ENCODE measurements around the gene GRID2. TPM values are rescaled to one million over a fixed set of nuclear protein-coding genes. Genes with fewer than 3 reads are reported as not detected.

Gene GRID2
- total and polyA plus RNA-seq, 10 of the 15 experiments (the other 5 are each of a cell fraction or from before 2014, with no cell fraction given), result not detected

DNA sequence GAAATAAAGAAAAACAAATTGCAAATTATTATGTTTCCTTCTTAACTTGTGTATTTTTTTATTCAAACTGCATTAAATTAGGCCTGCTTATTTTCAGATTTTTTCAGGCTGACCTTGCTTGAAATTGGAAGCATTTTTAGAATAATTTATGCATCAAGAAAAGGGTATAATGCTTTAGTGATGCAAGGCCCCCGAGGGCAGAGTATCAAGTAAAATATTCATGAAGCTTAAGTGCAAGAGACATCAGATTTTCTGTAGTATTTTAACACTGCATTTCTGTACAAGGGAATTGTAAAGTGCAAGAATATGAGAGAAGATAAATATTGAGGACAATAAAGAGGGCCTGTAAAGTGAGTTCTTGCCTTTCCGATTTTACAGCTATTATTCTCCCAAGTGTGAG lies 1039.0 kb downstream of the GRID2 start:
- no peak overlapping the region for H3K27ac ChIP-seq (ENCODE audit: control insufficient read depth, insufficient read depth)
- ChIA-PET SMC1A (ENCODE audit: uncharacterized antibody, unreplicated experiment) (no interaction called here), POLR2A (no interaction called here), RAD21 (ENCODE audit: unreplicated experiment) (no interaction called here), CTCF (no interaction called here)
- no peaks in the 10 kb centered on the region for H3K4me1 ChIP-seq (ENCODE audit: control insufficient read depth, insufficient read depth, low read length)
- no peaks in the 10 kb centered on the region for H3K9me3 ChIP-seq (replicated peaks; ENCODE audit: control insufficient read depth, insufficient read depth, low read length)
- WGBS (ENCODE audit: insufficient coverage, insufficient replicate concordance, low lambda C conversion rate, missing lambda C conversion rate), result 0% methylated on average over 2 of the region's 2 CpGs
- no TSS peak for BruUV-seq (replicated peaks)
- in situ Hi-C loops (cut with MboI), result no loop called here
- H2AFZ ChIP-seq (ENCODE audit: control insufficient read depth, low read depth, low read length), result no peak overlapping the region
- H4K20me1 ChIP-seq (ENCODE audit: control insufficient read depth, insufficient read depth), result no peaks in the 10 kb centered on the region
- H3K4me3 ChIP-seq, result no peak overlapping the region
- no peak for DNase-seq (ENCODE audit: low read depth, low spot score)
- H3K79me2 ChIP-seq (ENCODE audit: control insufficient read depth, insufficient read depth, low read length), result no peaks in the 10 kb centered on the region
- H3K9ac ChIP-seq (ENCODE audit: control insufficient read depth, insufficient read depth, low read length), result no peak overlapping the region
- TF ChIP-seq TCF12 (IDR thresholded peaks at IDR 0.05; ENCODE audit: low read depth, low read length) (no peak), MEF2B (IDR thresholded peaks at IDR 0.05; ENCODE audit: partially characterized antibody, poor library complexity, severe bottlenecking) (no peak), TCF7 (IDR thresholded peaks at IDR 0.05; ENCODE audit: borderline replicate concordance) (no peak), PAX8 (IDR thresholded peaks at IDR 0.05) (no peak)
- FAIRE-seq, result no peak
- H3K4me2 ChIP-seq (ENCODE audit: control insufficient read depth, insufficient read depth), result no peak overlapping the region
- no peak for ATAC-seq
- intact Hi-C loops (cut with micrococcal nuclease; ENCODE audit: unreplicated experiment), result no loop called here
- no peaks in the 10 kb centered on the region for H3K36me3 ChIP-seq (ENCODE audit: control insufficient read depth in 2 of 2, insufficient read depth in 2 of 2, low read length in 1 of 2)
- H3K27me3 ChIP-seq (replicated peaks in 1 of 2; ENCODE audit: control insufficient read depth in 2 of 2, insufficient read depth in 2 of 2, low read length in 1 of 2), result no peaks in the 10 kb centered on the region

DNA sequence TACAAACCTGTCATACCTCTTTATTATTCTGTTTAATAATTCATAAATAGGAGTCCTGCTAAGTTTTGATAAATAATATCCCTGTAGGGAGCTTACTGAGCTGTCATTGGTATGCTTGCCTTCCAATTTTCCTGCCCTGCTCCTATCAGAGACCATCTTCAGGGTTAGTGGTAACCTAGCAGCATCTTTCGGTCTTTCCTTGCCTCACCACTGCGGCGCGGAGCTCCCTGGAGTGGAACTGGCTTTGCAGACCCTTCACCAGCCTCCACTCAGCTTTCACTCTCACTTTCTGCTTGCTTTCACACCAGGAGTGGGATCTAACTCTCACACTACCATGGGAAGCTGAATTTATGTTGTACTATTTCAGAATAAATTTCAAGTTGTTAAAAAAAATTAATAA lies 1043.1 kb downstream of the GRID2 start:
- ChIA-PET RAD21 (ENCODE audit: unreplicated experiment) (no interaction called here), POLR2A (no interaction called here), SMC1A (ENCODE audit: uncharacterized antibody, unreplicated experiment) (no interaction called here), CTCF (no interaction called here)
- Histone ChIP-seq H3K9me3 (replicated peaks; ENCODE audit: control insufficient read depth, insufficient read depth, low read length) (no peaks in the 10 kb centered on the region), H3K27me3 (replicated peaks in 1 of 2; ENCODE audit: control insufficient read depth in 2 of 2, insufficient read depth in 2 of 2, low read length in 1 of 2) (no peaks in the 10 kb centered on the region), H3K79me2 (ENCODE audit: control insufficient read depth, insufficient read depth, low read length) (no peaks in the 10 kb centered on the region), H3K9ac (ENCODE audit: control insufficient read depth, insufficient read depth, low read length) (no peak overlapping the region), H2AFZ (ENCODE audit: control insufficient read depth, low read depth, low read length) (no peak overlapping the region), H3K4me3 (no peak overlapping the region), H3K36me3 (ENCODE audit: control insufficient read depth in 2 of 2, insufficient read depth in 2 of 2, low read length in 1 of 2) (no peaks in the 10 kb centered on the region), H3K27ac (ENCODE audit: control insufficient read depth, insufficient read depth) (no peak overlapping the region), H4K20me1 (ENCODE audit: control insufficient read depth, insufficient read depth) (no peaks in the 10 kb centered on the region), H3K4me1 (ENCODE audit: control insufficient read depth, insufficient read depth, low read length) (no peaks in the 10 kb centered on the region), H3K4me2 (ENCODE audit: control insufficient read depth, insufficient read depth) (no peak overlapping the region)
- no peak for ATAC-seq
- intact Hi-C loops (cut with micrococcal nuclease; ENCODE audit: unreplicated experiment) (no loop called here), in situ Hi-C loops (cut with MboI) (no loop called here)
- no peak for DNase-seq (ENCODE audit: low read depth, low spot score)
- WGBS (ENCODE audit: insufficient coverage, insufficient replicate concordance, low lambda C conversion rate, missing lambda C conversion rate), result 34% methylated on average over 4 of the region's 4 CpGs
- BruUV-seq (replicated peaks), result no TSS peak
- FAIRE-seq, result no peak
- no peak for TF ChIP-seq WRNIP1 (IDR thresholded peaks at IDR 0.05; ENCODE audit: borderline replicate concordance, low read depth, low read length)
- no peak for TF ChIP-seq ZNF24 (IDR thresholded peaks at IDR 0.05)
- TF ChIP-seq RB1 (IDR thresholded peaks at IDR 0.05; ENCODE audit: borderline replicate concordance), result no peak
- TF ChIP-seq, protein P1, sequence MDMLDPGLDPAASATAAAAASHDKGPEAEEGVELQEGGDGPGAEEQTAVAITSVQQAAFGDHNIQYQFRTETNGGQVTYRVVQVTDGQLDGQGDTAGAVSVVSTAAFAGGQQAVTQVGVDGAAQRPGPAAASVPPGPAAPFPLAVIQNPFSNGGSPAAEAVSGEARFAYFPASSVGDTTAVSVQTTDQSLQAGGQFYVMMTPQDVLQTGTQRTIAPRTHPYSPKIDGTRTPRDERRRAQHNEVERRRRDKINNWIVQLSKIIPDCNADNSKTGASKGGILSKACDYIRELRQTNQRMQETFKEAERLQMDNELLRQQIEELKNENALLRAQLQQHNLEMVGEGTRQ (IDR thresholded peaks at IDR 0.05; ENCODE audit: borderline replicate concordance, low read depth, low read length), result no peak
- TF ChIP-seq IKZF1 (conservative IDR thresholded peaks at IDR 0.05), result no peak
- no peak for TF ChIP-seq BRCA1 (IDR thresholded peaks at IDR 0.05; ENCODE audit: low read depth, low read length)
- TF ChIP-seq CBX5 (IDR thresholded peaks at IDR 0.05; ENCODE audit: low read depth), result no peak
- TF ChIP-seq PKNOX1 (IDR thresholded peaks at IDR 0.05), result no peak
- TF ChIP-seq CEBPZ (IDR thresholded peaks at IDR 0.05; ENCODE audit: low read depth, low read length), result no peak
- TF ChIP-seq YBX1 (IDR thresholded peaks at IDR 0.05), result no peak

All from GM12878 (cell line).